ENCODE results near the gene MEF2B.

MEF2B gene

GRCh38 chr19:19170053-19170872 is at the start of gene MEF2B:
Gene MEF2B (minus strand): TSS chr19:19170263. CDS start chr19:19150735, 19,528 bp downstream.
- no peak for TF ChIP-seq ZFX (IDR thresholded peaks at IDR 0.05; ENCODE audit: borderline replicate concordance)
- no peak for TF ChIP-seq CTCF (IDR thresholded peaks at IDR 0.05)
- no peak within 1 kb of the TSS for H3K27ac ChIP-seq

GRCh38 chr19:19218911-19219310 is 48.8 kb upstream of the MEF2B start:
- no peak overlapping the region for H3K27ac ChIP-seq
- TF ChIP-seq CTCF (IDR thresholded peaks at IDR 0.05) (no peak), ZFX (IDR thresholded peaks at IDR 0.05; ENCODE audit: borderline replicate concordance) (no peak)

- no peak overlapping the region for H3K27ac ChIP-seq
- TF ChIP-seq CTCF (IDR thresholded peaks at IDR 0.05): peak; percentile 38
- TF ChIP-seq ZFX (IDR thresholded peaks at IDR 0.05; ENCODE audit: borderline replicate concordance): no peak
Observed at GRCh38 chr19:19217099-19217498, 47.0 kb upstream of the MEF2B start.

GRCh38 chr19:19215792-19216191 is 45.7 kb upstream of the MEF2B start:
- TF ChIP-seq ZFX (IDR thresholded peaks at IDR 0.05; ENCODE audit: borderline replicate concordance) (no peak), CTCF (IDR thresholded peaks at IDR 0.05) (no peak)
- no peak overlapping the region for H3K27ac ChIP-seq

GRCh38 chr19:19214892-19215291 is 44.8 kb upstream of the MEF2B start:
- TF ChIP-seq CTCF (IDR thresholded peaks at IDR 0.05) (no peak), ZFX (IDR thresholded peaks at IDR 0.05; ENCODE audit: borderline replicate concordance) (no peak)
- no peak overlapping the region for H3K27ac ChIP-seq

- H3K27ac ChIP-seq: no peak overlapping the region
- no peak for TF ChIP-seq ZFX (IDR thresholded peaks at IDR 0.05; ENCODE audit: borderline replicate concordance)
- TF ChIP-seq CTCF (IDR thresholded peaks at IDR 0.05): no peak
Observed at GRCh38 chr19:19214159-19214490, 44.1 kb upstream of the MEF2B start.

- no peak overlapping the region for H3K27ac ChIP-seq
- no peak for TF ChIP-seq CTCF (IDR thresholded peaks at IDR 0.05)
- TF ChIP-seq ZFX (IDR thresholded peaks at IDR 0.05; ENCODE audit: borderline replicate concordance): no peak
Observed at GRCh38 chr19:19213426-19214158, 43.5 kb upstream of the MEF2B start.

Data from 22Rv1 (cell line).